ENCODE results near the gene C1QL3.

DNA sequence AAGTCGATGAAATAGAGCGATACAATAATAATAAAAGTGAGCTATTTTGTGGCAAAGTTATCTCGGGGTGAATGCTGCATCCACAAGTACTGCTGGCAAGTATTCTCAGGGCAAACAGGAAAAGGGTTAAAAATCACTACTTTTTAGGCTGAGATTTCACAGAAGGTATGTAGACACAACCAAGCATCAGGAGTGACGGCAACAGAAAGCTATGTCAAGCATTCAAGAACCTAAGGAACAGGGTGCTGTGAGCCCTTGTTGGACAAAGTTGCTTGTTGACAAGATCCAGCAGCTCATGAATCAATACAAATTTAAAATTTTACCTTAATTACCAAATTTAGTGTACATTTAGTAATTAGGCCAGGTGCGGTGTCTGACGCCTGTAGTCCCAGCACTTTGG, 41.2 kb upstream of the C1QL3 start:
- no peak for TF ChIP-seq TAF1 (IDR thresholded peaks at IDR 0.05; ENCODE audit: borderline replicate concordance, low read depth, low read length)
- TF ChIP-seq POLR2A (IDR thresholded peaks at IDR 0.05; ENCODE audit: low read depth, low read length): no peak

Data from GM12892 (cell line).